ENCODE data around the gene EIF4G3.
"Not testable (repeated sequence)": the region's sequence is repeated elsewhere in the genome, so short reads cannot be mapped to it uniquely, and the experiment has no call there.

EIF4G3 gene

DNA sequence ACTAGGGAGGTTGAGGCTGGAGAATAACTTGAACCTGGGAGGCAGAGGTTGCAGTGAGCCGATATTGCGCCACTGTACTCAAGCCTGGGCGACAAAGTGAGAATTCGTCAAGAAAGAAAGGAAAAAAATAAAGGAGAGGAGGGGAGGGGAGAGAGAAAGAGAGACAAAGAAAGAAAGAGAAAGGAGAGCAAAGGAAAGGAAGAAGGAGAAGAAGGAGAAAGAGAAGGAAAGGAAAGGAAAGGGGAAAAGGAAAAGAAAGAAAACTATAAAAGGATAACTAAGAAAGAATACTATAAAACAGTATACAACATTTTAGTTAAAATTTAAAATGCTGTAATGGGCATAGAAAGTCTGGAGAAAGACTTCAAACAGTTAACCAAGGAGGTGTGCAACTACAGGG, 33.6 kb downstream of the EIF4G3 start:
- in situ Hi-C loops (cut with HindIII; ENCODE audit: low sequenced_read_pairs) = no loop called here
- no peak for DNase-seq (ENCODE audit: low read depth, low spot score)
- TF ChIP-seq, protein P1, sequence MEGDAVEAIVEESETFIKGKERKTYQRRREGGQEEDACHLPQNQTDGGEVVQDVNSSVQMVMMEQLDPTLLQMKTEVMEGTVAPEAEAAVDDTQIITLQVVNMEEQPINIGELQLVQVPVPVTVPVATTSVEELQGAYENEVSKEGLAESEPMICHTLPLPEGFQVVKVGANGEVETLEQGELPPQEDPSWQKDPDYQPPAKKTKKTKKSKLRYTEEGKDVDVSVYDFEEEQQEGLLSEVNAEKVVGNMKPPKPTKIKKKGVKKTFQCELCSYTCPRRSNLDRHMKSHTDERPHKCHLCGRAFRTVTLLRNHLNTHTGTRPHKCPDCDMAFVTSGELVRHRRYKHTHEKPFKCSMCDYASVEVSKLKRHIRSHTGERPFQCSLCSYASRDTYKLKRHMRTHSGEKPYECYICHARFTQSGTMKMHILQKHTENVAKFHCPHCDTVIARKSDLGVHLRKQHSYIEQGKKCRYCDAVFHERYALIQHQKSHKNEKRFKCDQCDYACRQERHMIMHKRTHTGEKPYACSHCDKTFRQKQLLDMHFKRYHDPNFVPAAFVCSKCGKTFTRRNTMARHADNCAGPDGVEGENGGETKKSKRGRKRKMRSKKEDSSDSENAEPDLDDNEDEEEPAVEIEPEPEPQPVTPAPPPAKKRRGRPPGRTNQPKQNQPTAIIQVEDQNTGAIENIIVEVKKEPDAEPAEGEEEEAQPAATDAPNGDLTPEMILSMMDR (IDR thresholded peaks at IDR 0.05; ENCODE audit: low read depth, low read length) = no peak
- no peak overlapping the region for H3K4me3 ChIP-seq (ENCODE audit: low read depth, low read length)

GRCh38 chr1:21141030-21141429, 35.7 kb downstream of the EIF4G3 start:
- in situ Hi-C loops (cut with HindIII; ENCODE audit: low sequenced_read_pairs) = no loop called here
- DNase-seq (ENCODE audit: low read depth, low spot score) = no peak
- TF ChIP-seq, protein P1 (IDR thresholded peaks at IDR 0.05; ENCODE audit: low read depth, low read length) = no peak
- H3K4me3 ChIP-seq (ENCODE audit: low read depth, low read length) = no peak overlapping the region

DNA sequence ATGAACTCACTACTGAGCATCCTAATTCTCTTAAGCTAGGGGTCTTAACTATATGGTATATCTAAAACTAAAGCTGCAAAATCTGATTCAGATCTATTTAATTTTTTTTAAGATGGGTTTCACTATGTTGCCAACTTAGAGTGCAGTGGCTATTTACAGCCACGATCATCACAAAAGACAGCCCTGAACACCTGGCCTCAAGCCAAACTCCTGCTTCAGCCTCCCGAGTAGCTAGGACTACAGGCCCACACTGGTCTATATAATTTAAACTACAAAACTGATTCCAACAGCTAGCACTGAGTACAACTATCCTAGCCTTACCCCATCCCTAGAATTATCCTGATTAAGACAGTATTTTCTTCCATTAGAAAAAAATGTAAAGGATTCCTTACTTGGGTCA, 37.1 kb downstream of the EIF4G3 start:
- H3K4me3 ChIP-seq (ENCODE audit: low read depth, low read length) = no peak overlapping the region
- in situ Hi-C loops (cut with HindIII; ENCODE audit: low sequenced_read_pairs) = no loop called here
- TF ChIP-seq, protein P1 (IDR thresholded peaks at IDR 0.05; ENCODE audit: low read depth, low read length) = no peak
- DNase-seq (ENCODE audit: low read depth, low spot score) = no peak

DNA sequence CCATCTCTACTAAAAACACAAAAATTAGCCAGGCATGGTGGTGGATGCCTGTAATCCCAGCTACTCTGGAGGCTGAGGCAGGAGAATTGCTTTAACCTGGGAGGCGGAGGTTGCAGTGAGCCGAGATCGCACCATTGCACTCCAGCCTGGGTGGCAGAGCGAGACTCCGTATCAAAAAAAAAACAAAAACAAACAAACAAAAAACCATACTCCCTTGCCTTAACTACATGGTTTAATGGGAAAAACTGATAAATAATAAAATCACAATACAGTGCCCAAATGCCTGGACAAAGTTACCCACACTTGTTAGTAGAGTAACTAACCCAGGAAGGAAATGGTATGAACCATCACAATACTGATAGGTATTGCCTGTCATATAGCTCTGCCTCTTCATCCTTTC, 40.4 kb downstream of the EIF4G3 start:
- H3K4me3 ChIP-seq (ENCODE audit: low read depth, low read length); in situ Hi-C loops (cut with HindIII; ENCODE audit: low sequenced_read_pairs); DNase-seq (ENCODE audit: low read depth, low spot score): not testable (repeated sequence)

- no peak for DNase-seq (ENCODE audit: low read depth, low spot score)
- in situ Hi-C loops (cut with HindIII; ENCODE audit: low sequenced_read_pairs) = no loop called here
Observed at GRCh38 chr1:21131200-21131599, 45.5 kb downstream of the EIF4G3 start.

DNA sequence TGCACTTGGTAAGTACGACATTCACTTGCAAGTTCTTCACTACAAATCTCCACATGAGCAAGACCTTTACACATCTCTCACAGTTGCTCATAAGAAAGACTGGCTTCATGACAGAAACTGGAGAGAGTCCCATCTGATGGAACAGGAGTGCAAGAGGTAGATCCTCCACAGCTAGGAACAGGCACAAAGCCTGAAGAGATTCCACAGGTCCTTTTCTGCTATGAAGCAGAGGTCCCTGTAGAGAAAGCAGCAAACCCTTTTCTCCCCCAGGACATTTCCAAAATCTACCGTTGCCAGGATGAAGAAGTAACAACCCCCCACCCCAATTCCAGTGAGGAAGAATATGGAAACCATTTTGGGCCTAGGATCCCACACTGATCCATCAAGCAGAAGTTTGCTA, 47.3 kb downstream of the EIF4G3 start:
- in situ Hi-C loops (cut with HindIII; ENCODE audit: low sequenced_read_pairs) = no loop called here
- DNase-seq (ENCODE audit: low read depth, low spot score) = no peak
- H3K4me3 ChIP-seq (ENCODE audit: low read depth, low read length) = no peak overlapping the region
- TF ChIP-seq, protein P1 (IDR thresholded peaks at IDR 0.05; ENCODE audit: low read depth, low read length) = no peak

More at GRCh38 chr1:21131200-21131599, 45.5 kb downstream of the EIF4G3 start:
- no peak overlapping the region for H3K4me3 ChIP-seq (ENCODE audit: low read depth, low read length)
- TF ChIP-seq, protein P1 (IDR thresholded peaks at IDR 0.05; ENCODE audit: low read depth, low read length) = no peak

DNA sequence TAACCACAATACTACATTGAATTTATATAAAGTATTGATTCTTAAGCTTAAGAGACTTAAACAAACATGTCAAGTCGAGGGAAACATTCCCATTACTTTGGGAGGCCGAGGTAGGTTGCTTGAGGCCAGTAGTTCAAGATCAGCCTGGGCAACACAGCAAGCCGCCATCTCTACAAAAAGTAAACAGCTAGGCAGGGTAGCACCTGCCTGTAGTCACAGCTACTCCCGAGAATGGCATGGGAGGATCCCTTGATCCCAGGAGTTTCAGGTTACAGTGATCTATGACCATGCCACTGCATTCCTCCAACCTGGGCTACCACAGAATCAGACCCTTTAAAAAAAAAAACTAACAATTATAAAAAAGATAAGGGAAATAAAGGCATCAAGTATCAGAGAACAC, 50.4 kb downstream of the EIF4G3 start:
- no peak for DNase-seq (ENCODE audit: low read depth, low spot score)
- in situ Hi-C loops (cut with HindIII; ENCODE audit: low sequenced_read_pairs) = no loop called here
- TF ChIP-seq, protein P1 (IDR thresholded peaks at IDR 0.05; ENCODE audit: low read depth, low read length) = no peak
- H3K4me3 ChIP-seq (ENCODE audit: low read depth, low read length) = no peak overlapping the region
